Stimulated activated CD4-positive, alpha-beta T cell treated with anti-CD3 and anti-CD28 coated beads, TNF-alpha, amount 100 ng/mL, for 24 hours (primary cell): ENCODE data around the gene TMEM45B.
A peak's percentile ranks its signal among the peaks of the same experiment; 100 is the strongest.
"Not testable (repeated sequence)": the region's sequence is repeated elsewhere in the genome, so short reads cannot be mapped to it uniquely, and the experiment has no call there.

Experiments
- DNase-seq, 3 experiments: peaks; one replicate each; pipeline ENCODE4 v3.0.0-alpha.2; 2020; ENCODE audit warnings: low read depth in 3 of 3

TMEM45B gene

GRCh38 chr11:129815596-129816461 is at the start of gene TMEM45B:
Gene TMEM45B, plus strand, starts transcription at chr11:129815848. Its CDS starts 36,635 bp downstream, at chr11:129852483.
- peak in 2 of 3 experiments; percentile 10 to 44 for DNase-seq

- peak in 1 of 3 experiments; percentile 12 for DNase-seq
These were observed 48.6 kb upstream of the TMEM45B start for GRCh38 chr11:129766898-129767604.

GRCh38 chr11:129767827-129768226 is 47.8 kb upstream of the TMEM45B start:
- no peak for DNase-seq

- DNase-seq, result no peak
These were observed 47.3 kb upstream of the TMEM45B start for GRCh38 chr11:129768356-129768755.

GRCh38 chr11:129769059-129769458 is 46.6 kb upstream of the TMEM45B start:
- DNase-seq, result no peak

- no peak for DNase-seq
These were observed 44.7 kb upstream of the TMEM45B start for GRCh38 chr11:129770993-129771392.

GRCh38 chr11:129771456-129771855 is 44.2 kb upstream of the TMEM45B start:
- not testable (repeated sequence) for DNase-seq

- no peak for DNase-seq
These were observed 36.8 kb upstream of the TMEM45B start for GRCh38 chr11:129778877-129779276.

- no peak for DNase-seq
These were observed 36.3 kb upstream of the TMEM45B start for GRCh38 chr11:129779342-129779741.

GRCh38 chr11:129785383-129786111 is 30.1 kb upstream of the TMEM45B start:
- DNase-seq, result no peak

GRCh38 chr11:129786112-129786416 is 29.6 kb upstream of the TMEM45B start:
- not testable (repeated sequence) for DNase-seq

- DNase-seq, result no peak
These were observed 28.0 kb upstream of the TMEM45B start for GRCh38 chr11:129787532-129788155.

- DNase-seq, result no peak
These were observed 27.4 kb upstream of the TMEM45B start for GRCh38 chr11:129788278-129788677.

GRCh38 chr11:129790106-129790505 is 25.5 kb upstream of the TMEM45B start:
- no peak for DNase-seq

GRCh38 chr11:129791515-129791914 is 24.1 kb upstream of the TMEM45B start:
- DNase-seq, result no peak

- DNase-seq, result no peak
These were observed 23.0 kb upstream of the TMEM45B start for GRCh38 chr11:129792663-129793062.

- DNase-seq, result no peak
These were observed 20.6 kb upstream of the TMEM45B start for GRCh38 chr11:129795089-129795488.

- DNase-seq, result no peak
These were observed 17.4 kb upstream of the TMEM45B start for GRCh38 chr11:129798212-129798611.

GRCh38 chr11:129800162-129800561 is 15.5 kb upstream of the TMEM45B start:
- DNase-seq, result not testable (repeated sequence)

- no peak for DNase-seq
These were observed 15.0 kb upstream of the TMEM45B start for GRCh38 chr11:129800655-129801054.

GRCh38 chr11:129803533-129803932 is 12.1 kb upstream of the TMEM45B start:
- no peak for DNase-seq

- DNase-seq, result no peak
These were observed 11.6 kb upstream of the TMEM45B start for GRCh38 chr11:129804012-129804411.
